AML-193 (cell line): ENCODE measurements around the gene TPM1.
A peak's percentile ranks its signal among the peaks of the same experiment; 100 is the strongest.

Source experiments
- DNase-seq, 2 experiments: peaks; one replicate each; lab custom pipeline; 2025; lab: John Stamatoyannopoulos, UW

TPM1 gene

GRCh38 chr15:63016234-63016633, 26.3 kb upstream of the TPM1 start:
- no peak for DNase-seq

- DNase-seq = no peak
These were observed 23.9 kb upstream of the TPM1 start for GRCh38 chr15:63018639-63019038.

GRCh38 chr15:63019511-63020109, 22.9 kb upstream of the TPM1 start:
- DNase-seq = no peak

- no peak for DNase-seq
These were observed 22.4 kb upstream of the TPM1 start for GRCh38 chr15:63020128-63020527.

GRCh38 chr15:63020759-63021430, 21.7 kb upstream of the TPM1 start:
- DNase-seq = no peak

- DNase-seq = no peak
These were observed 20.4 kb upstream of the TPM1 start for GRCh38 chr15:63022181-63022580.

- DNase-seq = no peak
These were observed 19.9 kb upstream of the TPM1 start for GRCh38 chr15:63022663-63023062.

- DNase-seq = no peak
These were observed 19.1 kb upstream of the TPM1 start for GRCh38 chr15:63023351-63023945.

GRCh38 chr15:63025460-63025859, 17.1 kb upstream of the TPM1 start:
- DNase-seq = peak in 1 of 2 experiments; percentile 1

- no peak for DNase-seq
These were observed 14.9 kb upstream of the TPM1 start for GRCh38 chr15:63027646-63028045.

- DNase-seq = no peak
These were observed 14.0 kb upstream of the TPM1 start for GRCh38 chr15:63028442-63029110.

GRCh38 chr15:63029676-63030075, 12.9 kb upstream of the TPM1 start:
- no peak for DNase-seq

GRCh38 chr15:63030101-63030551, 12.4 kb upstream of the TPM1 start:
- DNase-seq = no peak

- DNase-seq = no peak
These were observed 8.0 kb upstream of the TPM1 start for GRCh38 chr15:63034578-63034977.

- no peak for DNase-seq
These were observed 7.3 kb upstream of the TPM1 start for GRCh38 chr15:63035253-63035652.

- no peak for DNase-seq
These were observed 6.6 kb upstream of the TPM1 start for GRCh38 chr15:63035977-63036376.

- no peak for DNase-seq
These were observed 4.4 kb upstream of the TPM1 start for GRCh38 chr15:63037976-63038720.

- DNase-seq = no peak
These were observed 3.4 kb upstream of the TPM1 start for GRCh38 chr15:63038926-63039673.

GRCh38 chr15:63039811-63040210, 2.7 kb upstream of the TPM1 start:
- no peak for DNase-seq

GRCh38 chr15:63040509-63040908, 2.0 kb upstream of the TPM1 start:
- no peak for DNase-seq

- DNase-seq = no peak
These were observed 1.6 kb upstream of the TPM1 start for GRCh38 chr15:63040954-63041353.
